Transverse colon (tissue), 4 donors: ENCODE measurements around the gene PRPF40A. TPM values are rescaled to one million over a fixed set of nuclear protein-coding genes. Genes with fewer than 3 reads are reported as not detected.
"Not testable (repeated sequence)": the region's sequence is repeated elsewhere in the genome, so short reads cannot be mapped to it uniquely, and the experiment has no call there.

Experiments
- DNase-seq: peaks from one replicate; pipeline ENCODE4 v3.0.0-alpha.2; 2019
- H3K27ac ChIP-seq, 4 donors: fragments of 200-600 bp; sonication (generic); 2 replicates each; pipeline ENCODE4 v1.5.1; 2016 to 2018; ENCODE audit warnings: inconsistent platforms in 4 of 4
- H3K27me3 ChIP-seq: fragments of 200-600 bp; sonication (generic); 2 replicates; pipeline ENCODE4 v1.5.1; 2017; ENCODE audit warnings: inconsistent platforms
- H3K36me3 ChIP-seq, 4 donors: fragments of 200-600 bp; sonication (generic); 2 replicates each; pipeline ENCODE4 v1.5.1; 2017 to 2019; ENCODE audit warnings: inconsistent platforms in 4 of 4
- H3K4me1 ChIP-seq, 4 donors: fragments of 200-600 bp; sonication (generic); 2 replicates each; pipeline ENCODE4 v1.5.1; 2017 to 2020; ENCODE audit warnings: inconsistent platforms in 4 of 4
- H3K4me3 ChIP-seq, 4 donors: fragments of 200-600 bp; sonication (generic); 1 replicate in 1 of 4; 2 replicates in 3 of 4; pipeline versions ENCODE4 v1.5.1 to v1.6.1; 2017 to 2019; ENCODE audit warnings: inconsistent platforms in 4 of 4
- H3K9me3 ChIP-seq, 2 donors: fragments of 200-600 bp; sonication (generic); 2 replicates each; pipeline ENCODE4 v1.5.1; 2017 to 2019; ENCODE audit warnings: inconsistent platforms in 2 of 2
- EP300 ChIP-seq: sonication (generic); formaldehyde crosslinking; IDR thresholded peaks from one replicate; pipeline ENCODE4 v1.6.1; 2017; ENCODE audit warnings: antibody characterized with exemption, low read depth
- POLR2A ChIP-seq: fragments of 450-650 bp; IDR thresholded peaks from one replicate; pipeline ENCODE4 v1.6.1; 2016; ENCODE audit warnings: antibody characterized with exemption, mild to moderate bottlenecking, moderate library complexity
- POLR2AphosphoS5 ChIP-seq, 3 donors: sonication (generic); formaldehyde crosslinking; IDR thresholded peaks; one replicate each; pipeline ENCODE4 v1.6.1; 2016; ENCODE audit warnings: antibody characterized with exemption in 3 of 3
- WGBS, 2 donors: methylation state at CpG; one replicate each; pipeline ENCODE4 v1.1.5; 2018; ENCODE audit warnings: low coverage in 1 of 2; 5-methylcytosine and 5-hydroxymethylcytosine counted together
- in situ Hi-C, 4 donors: fragments of 200-750 bp; cut with MboI; loops; one replicate each; pipeline versions ENCODE4 v1.15.0 to v1.15.1; 2017; ENCODE audit warnings: low sequenced_read_pairs in 3 of 4, low pct_ligation_motif_present in 1 of 4, low pct_unique_long_range_greater_than_20kb in 1 of 4
- intact Hi-C: fragments of 100-400 bp; cut with DNase I; formaldehyde crosslinking; loops from one replicate; pipeline ENCODE4 v1.15.1; 2023; ENCODE audit warnings: low total_unique reads
- total RNA-seq, 4 donors: library from RNA; depleted of rRNA; stranded (reverse); fragments of >200 nt; gene quantifications; one replicate each; pipeline ENCODE4 v1.1.0, GENCODE V29; 2016
- TF ChIP-seq, protein P1 (sequence below), 5 experiments: fragments of 200-600 bp in 3 of 5; fragments of 450-650 bp in 2 of 5; sonication (generic) in 3 of 5; IDR thresholded peaks; 1 replicate in 2 of 5; 2 replicates in 3 of 5; pipeline ENCODE4 v1.5.1; 2016 to 2017; ENCODE audit warnings: antibody characterized with exemption in 5 of 5, inconsistent platforms in 3 of 5, mild to moderate bottlenecking in 2 of 5, moderate library complexity in 1 of 5

The PRPF40A gene
- total RNA-seq, 4 donors from 2014 or later, result 21.7 to 124 (median 104) TPM

GRCh38 chr2:152730591-152731333 is 13.5 kb upstream of the PRPF40A start:
- intact Hi-C loops (no loop called here), in situ Hi-C loops (loop anchor here in 1 of 4 donors (25.0 kb wide), 1 partner anchor 782 kb away; no protein-coding TSS in a partner anchor)
- Histone ChIP-seq H3K4me3 (no peak overlapping the region), H3K27ac (no peak overlapping the region), H3K36me3 (peaks cover 0 to 3% (median under 1%) of the 10 kb centered on the region in 4 donors), H3K4me1 (peaks cover 0 to 22% (median 0%) of the 10 kb centered on the region in 4 donors), H3K27me3 (no peaks in the 10 kb centered on the region), H3K9me3 (no peaks in the 10 kb centered on the region)
- 85 to 90% methylated on average over 1 of the region's 1 CpG for WGBS, 2 donors
- peak; percentile 11 for DNase-seq
- TF ChIP-seq EP300 (no peak), POLR2AphosphoS5 (IDR thresholded peaks at IDR 0.05) (no peak), POLR2A (no peak)
- TF ChIP-seq, protein P1, sequence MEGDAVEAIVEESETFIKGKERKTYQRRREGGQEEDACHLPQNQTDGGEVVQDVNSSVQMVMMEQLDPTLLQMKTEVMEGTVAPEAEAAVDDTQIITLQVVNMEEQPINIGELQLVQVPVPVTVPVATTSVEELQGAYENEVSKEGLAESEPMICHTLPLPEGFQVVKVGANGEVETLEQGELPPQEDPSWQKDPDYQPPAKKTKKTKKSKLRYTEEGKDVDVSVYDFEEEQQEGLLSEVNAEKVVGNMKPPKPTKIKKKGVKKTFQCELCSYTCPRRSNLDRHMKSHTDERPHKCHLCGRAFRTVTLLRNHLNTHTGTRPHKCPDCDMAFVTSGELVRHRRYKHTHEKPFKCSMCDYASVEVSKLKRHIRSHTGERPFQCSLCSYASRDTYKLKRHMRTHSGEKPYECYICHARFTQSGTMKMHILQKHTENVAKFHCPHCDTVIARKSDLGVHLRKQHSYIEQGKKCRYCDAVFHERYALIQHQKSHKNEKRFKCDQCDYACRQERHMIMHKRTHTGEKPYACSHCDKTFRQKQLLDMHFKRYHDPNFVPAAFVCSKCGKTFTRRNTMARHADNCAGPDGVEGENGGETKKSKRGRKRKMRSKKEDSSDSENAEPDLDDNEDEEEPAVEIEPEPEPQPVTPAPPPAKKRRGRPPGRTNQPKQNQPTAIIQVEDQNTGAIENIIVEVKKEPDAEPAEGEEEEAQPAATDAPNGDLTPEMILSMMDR (IDR thresholded peaks at IDR 0.05), result no peak

DNA sequence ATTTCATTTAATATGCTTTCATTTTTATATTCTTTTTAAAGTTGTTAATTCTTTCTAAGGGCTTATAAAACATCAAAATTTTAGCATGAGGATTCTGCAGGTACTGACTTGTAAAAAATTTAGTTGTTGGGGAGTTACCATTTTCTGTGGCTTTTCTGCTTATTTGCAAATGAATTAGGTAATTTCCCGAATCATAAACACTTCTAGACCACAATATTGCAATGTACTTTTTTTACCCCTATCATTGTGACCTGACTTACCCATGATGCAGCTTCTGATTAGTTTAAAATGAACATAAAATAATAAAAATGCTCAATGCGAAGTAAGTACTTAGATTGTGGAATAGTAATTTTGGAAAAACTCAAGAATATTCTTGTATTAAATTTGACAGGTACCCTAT is 12.6 kb upstream of the PRPF40A start:
- TF ChIP-seq EP300 (no peak), POLR2A (no peak), POLR2AphosphoS5 (IDR thresholded peaks at IDR 0.05) (no peak)
- TF ChIP-seq, protein P1 (IDR thresholded peaks at IDR 0.05), result no peak
- no peak for DNase-seq
- Histone ChIP-seq H3K36me3 (no peaks in the 10 kb centered on the region), H3K27me3 (no peaks in the 10 kb centered on the region), H3K4me1 (peaks cover 0 to 22% (median 0%) of the 10 kb centered on the region in 4 donors), H3K9me3 (no peaks in the 10 kb centered on the region), H3K4me3 (no peak overlapping the region), H3K27ac (no peak overlapping the region)
- intact Hi-C loops (no loop called here), in situ Hi-C loops (loop anchor here in 1 of 4 donors (25.0 kb wide), 1 partner anchor 782 kb away; no protein-coding TSS in a partner anchor)
- 71 to 79% methylated on average over 2 of the region's 2 CpGs for WGBS, 2 donors

GRCh38 chr2:152723918-152724317 is 6.7 kb upstream of the PRPF40A start:
- Histone ChIP-seq H3K27me3 (no peaks in the 10 kb centered on the region), H3K36me3 (no peaks in the 10 kb centered on the region), H3K4me3 (no peak overlapping the region), H3K4me1 (peaks cover 3 to 26% (median 16%) of the 10 kb centered on the region in 4 donors), H3K9me3 (no peaks in the 10 kb centered on the region), H3K27ac (no peak overlapping the region)
- intact Hi-C loops, result no loop called here
- 94 to 96% methylated on average over 1 of the region's 1 CpG for WGBS, 2 donors
- in situ Hi-C loops, result no loop called here
- TF ChIP-seq POLR2AphosphoS5 (IDR thresholded peaks at IDR 0.05) (no peak), EP300 (no peak), POLR2A (no peak)
- TF ChIP-seq, protein P1 (IDR thresholded peaks at IDR 0.05), result no peak
- no peak for DNase-seq

GRCh38 chr2:152722639-152723038 is 5.4 kb upstream of the PRPF40A start:
- in situ Hi-C loops, H3K27me3 ChIP-seq, H3K9me3 ChIP-seq, intact Hi-C loops, DNase-seq, H3K36me3 ChIP-seq, H3K4me3 ChIP-seq, H3K27ac ChIP-seq: not testable (repeated sequence)
- 95 to 100% methylated on average over 3 to 8 of the region's 8 CpGs for WGBS, 2 donors
- peaks cover 3 to 26% (median 16%) of the 10 kb centered on the region in 4 donors for H3K4me1 ChIP-seq
